B cell (primary cell): ENCODE results near the gene ACBD4. TPM values are rescaled to one million over a fixed set of nuclear protein-coding genes. Genes with fewer than 3 reads are reported as not detected.

Experiments used
- ATAC-seq: fragments of 200-7000 bp; cut with Tn5 transposase; one replicate; pipeline ENCODE4 v1.10.0; 2021; ENCODE audit warnings: low read depth, mild to moderate bottlenecking, moderate number of reproducible peaks, moderate library complexity
- CTCF ChIA-PET: fragments of 350-600 bp; sonication (Branson Sonifier 250); formaldehyde crosslinking; loops from one replicate; lab custom pipeline; 2021; ENCODE audit warnings: antibody characterized with exemption, inconsistent platforms; lab: Charles Lee
- POLR2A ChIA-PET: fragments of 350-600 bp; sonication (Branson Sonifier 250); formaldehyde crosslinking; loops from one replicate; lab custom pipeline; 2021; ENCODE audit warnings: antibody characterized with exemption; lab: Charles Lee
- DNase-seq: peaks from one replicate; pipeline ENCODE4 v3.0.0; 2013
- H2AFZ ChIP-seq: 2 replicates; pipeline ENCODE4 v1.6.1; 2012; ENCODE audit warnings: mild to moderate bottlenecking, low read depth, low read length; ENCODE audit not compliant: insufficient read depth, poor library complexity, severe bottlenecking
- H3K27ac ChIP-seq, 2 donors: 1 replicate in 1 of 2; 2 replicates in 1 of 2; pipeline ENCODE4 v1.5.1; 2012 to 2013; ENCODE audit warnings: low read length in 2 of 2, mild to moderate bottlenecking in 2 of 2, moderate library complexity in 1 of 2
- H3K27me3 ChIP-seq, 4 experiments: fragments of 200-600 bp in 1 of 4; sonication (generic) in 1 of 4; replicated peaks in 1 of 4; 1 replicate in 2 of 4; 2 replicates in 2 of 4; pipeline versions ENCODE4 v1.6.1 to v1.7.0; 2013 to 2016; ENCODE audit warnings: low read length in 3 of 4, mild to moderate bottlenecking in 2 of 4, mixed read lengths in 1 of 4, moderate library complexity in 1 of 4; ENCODE audit not compliant: insufficient read depth in 4 of 4, control insufficient read depth in 3 of 4; ENCODE audit errors: control extremely low read depth in 1 of 4
- H3K36me3 ChIP-seq, 2 experiments: replicated peaks in 1 of 2; 1 replicate in 1 of 2; 2 replicates in 1 of 2; pipeline versions ENCODE4 v1.6.1 to v1.7.1; 2013; ENCODE audit warnings: low read length in 1 of 2; ENCODE audit not compliant: insufficient read depth in 2 of 2, control insufficient read depth in 1 of 2; ENCODE audit errors: control extremely low read depth in 1 of 2, extremely low read depth in 1 of 2
- H3K4me1 ChIP-seq, 2 donors: fragments of 200-600 bp in 1 of 2; sonication (generic) in 1 of 2; 1 replicate in 1 of 2; 2 replicates in 1 of 2; pipeline versions ENCODE4 v1.5.1 to v1.6.1; 2013 to 2017; ENCODE audit warnings: low read length in 2 of 2; ENCODE audit not compliant: control insufficient read depth in 2 of 2, insufficient read depth in 2 of 2
- H3K4me2 ChIP-seq: replicated peaks from 2 replicates; pipeline ENCODE3; 2012; ENCODE audit warnings: mild to moderate bottlenecking, low read depth, low read length; ENCODE audit not compliant: poor library complexity, severe bottlenecking
- H3K4me3 ChIP-seq, 5 experiments: fragments of 200-600 bp in 1 of 5; sonication (generic) in 1 of 5; 1 replicate in 3 of 5; 2 replicates in 2 of 5; pipeline versions ENCODE4 v1.5.1 to v1.7.0; 2011 to 2016; ENCODE audit warnings: low read length in 4 of 5, mild to moderate bottlenecking in 4 of 5, low read depth in 2 of 5, control low read depth in 1 of 5, moderate library complexity in 1 of 5; ENCODE audit not compliant: insufficient read depth in 1 of 5; ENCODE audit errors: control extremely low read depth in 1 of 5, extremely low read depth in 1 of 5
- H3K79me2 ChIP-seq: fragments of 200-600 bp; sonication (generic); one replicate; pipeline ENCODE4 v1.6.0; 2016; ENCODE audit warnings: low read length; ENCODE audit not compliant: control insufficient read depth, insufficient read depth
- H3K9ac ChIP-seq: fragments of 200-600 bp; sonication (generic); 2 replicates; pipeline ENCODE4 v1.6.1; 2017; ENCODE audit warnings: mild to moderate bottlenecking, low read length, moderate library complexity
- H3K9me3 ChIP-seq, 3 donors: one replicate each; pipeline versions ENCODE4 v1.6.1 to v1.7.1; 2013; ENCODE audit warnings: low read length in 2 of 3; ENCODE audit not compliant: control insufficient read depth in 2 of 3, insufficient read depth in 1 of 3; ENCODE audit errors: control extremely low read depth in 1 of 3
- H4K20me1 ChIP-seq: 2 replicates; pipeline ENCODE4 v1.6.0; 2012; ENCODE audit warnings: mild to moderate bottlenecking, low read length; ENCODE audit not compliant: insufficient read depth, control insufficient read depth, poor library complexity, severe bottlenecking
- H3K27ac Mint-ChIP-seq: one replicate; pipeline ENCODE4 v1.8.0; 2021; ENCODE audit warnings: mixed read lengths
- H3K27me3 Mint-ChIP-seq: one replicate; pipeline ENCODE4 v1.8.0; 2021; ENCODE audit warnings: mixed read lengths
- H3K4me1 Mint-ChIP-seq: one replicate; pipeline ENCODE4 v1.8.0; 2021; ENCODE audit warnings: mixed read lengths
- H3K4me3 Mint-ChIP-seq: one replicate; pipeline ENCODE4 v1.8.0; 2021; ENCODE audit warnings: mixed read lengths
- H3K9me3 Mint-ChIP-seq: one replicate; pipeline ENCODE4 v1.8.0; 2022; ENCODE audit warnings: mixed read lengths; ENCODE audit not compliant: insufficient read depth
- EZH2 ChIP-seq: IDR thresholded peaks from 2 replicates; pipeline ENCODE4 v1.6.1; 2012; ENCODE audit warnings: borderline replicate concordance, low read depth, mild to moderate bottlenecking, moderate library complexity, low read length; ENCODE audit not compliant: insufficient read depth, poor library complexity, severe bottlenecking
- WGBS: methylation state at CpG from one replicate; pipeline ENCODE4 v1.1.5; 2013; ENCODE audit warnings: missing lambda C conversion rate; ENCODE audit not compliant: insufficient coverage; 5-methylcytosine and 5-hydroxymethylcytosine counted together
- intact Hi-C: fragments of 100-400 bp; cut with micrococcal nuclease; formaldehyde crosslinking; loops from one replicate; pipeline ENCODE4 v1.10.0; 2022
- polyA plus RNA-seq: library from polyadenylated mRNA; depleted of rRNA; stranded (reverse); fragments of >200 nt; gene quantifications from 2 replicates; pipeline ENCODE4 v1.2.3, GENCODE V29; 2012
- total RNA-seq, 2 donors: library from RNA; stranded (reverse); fragments of 120-200 nt in 1 of 2; gene quantifications; 1 replicate in 1 of 2; 2 replicates in 1 of 2; pipeline versions ENCODE4 v1.2.3 to v1.2.4, GENCODE V29; 2013 to 2022
- TF ChIP-seq, protein P1 (sequence below): fragments of 200-600 bp; IDR thresholded peaks from one replicate; pipeline ENCODE4 v1.8.0; 2022; ENCODE audit warnings: antibody characterized with exemption, mild to moderate bottlenecking

ACBD4 gene
- total and polyA plus RNA-seq, 2 donors (not counting 1 experiment from before 2014, with no cell fraction given), result 36.8 to 39.4 TPM

DNA sequence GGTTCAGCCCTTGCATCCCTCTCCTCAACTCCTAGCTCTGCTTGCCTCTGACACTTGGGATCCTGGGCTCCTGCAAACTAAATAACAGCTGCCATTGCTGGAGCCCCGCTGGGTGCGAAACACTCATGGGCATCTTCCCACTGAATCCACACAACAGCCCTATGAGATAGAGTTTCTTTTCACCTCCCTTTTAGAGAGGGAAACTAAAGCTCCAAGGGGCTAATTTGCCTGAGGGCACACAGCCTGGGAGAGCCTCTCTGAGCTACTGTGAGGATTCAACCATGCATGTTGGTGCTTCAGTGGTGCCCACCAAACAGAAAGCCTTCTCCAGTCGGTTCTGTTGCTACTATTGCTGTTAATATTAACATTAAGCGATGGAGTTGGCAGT is 4.0 kb downstream of the ACBD4 start:
- Histone ChIP-seq H2AFZ (no peak overlapping the region), H3K36me3 (peaks cover 0 to 12% of the 10 kb centered on the region in 2 experiments), H3K9ac (no peak overlapping the region), H3K27me3 (no peaks in the 10 kb centered on the region), H3K79me2 (peaks cover 18% of the 10 kb centered on the region), H3K9me3 (no peaks in the 10 kb centered on the region), H3K4me3 (no peak overlapping the region), H3K27ac (no peak overlapping the region), H3K4me2 (no peak overlapping the region), H4K20me1 (no peaks in the 10 kb centered on the region), H3K4me1 (peaks cover 17 to 32% of the 10 kb centered on the region in 2 donors)
- no peaks in the 10 kb centered on the region for H3K27me3 Mint-ChIP-seq
- no peak overlapping the region for H3K27ac Mint-ChIP-seq
- H3K4me1 Mint-ChIP-seq, result peaks cover 28% of the 10 kb centered on the region
- H3K4me3 Mint-ChIP-seq, result no peak overlapping the region
- 100% methylated on average over 1 of the region's 4 CpGs for WGBS
- no peak for ATAC-seq
- TF ChIP-seq, protein P1, sequence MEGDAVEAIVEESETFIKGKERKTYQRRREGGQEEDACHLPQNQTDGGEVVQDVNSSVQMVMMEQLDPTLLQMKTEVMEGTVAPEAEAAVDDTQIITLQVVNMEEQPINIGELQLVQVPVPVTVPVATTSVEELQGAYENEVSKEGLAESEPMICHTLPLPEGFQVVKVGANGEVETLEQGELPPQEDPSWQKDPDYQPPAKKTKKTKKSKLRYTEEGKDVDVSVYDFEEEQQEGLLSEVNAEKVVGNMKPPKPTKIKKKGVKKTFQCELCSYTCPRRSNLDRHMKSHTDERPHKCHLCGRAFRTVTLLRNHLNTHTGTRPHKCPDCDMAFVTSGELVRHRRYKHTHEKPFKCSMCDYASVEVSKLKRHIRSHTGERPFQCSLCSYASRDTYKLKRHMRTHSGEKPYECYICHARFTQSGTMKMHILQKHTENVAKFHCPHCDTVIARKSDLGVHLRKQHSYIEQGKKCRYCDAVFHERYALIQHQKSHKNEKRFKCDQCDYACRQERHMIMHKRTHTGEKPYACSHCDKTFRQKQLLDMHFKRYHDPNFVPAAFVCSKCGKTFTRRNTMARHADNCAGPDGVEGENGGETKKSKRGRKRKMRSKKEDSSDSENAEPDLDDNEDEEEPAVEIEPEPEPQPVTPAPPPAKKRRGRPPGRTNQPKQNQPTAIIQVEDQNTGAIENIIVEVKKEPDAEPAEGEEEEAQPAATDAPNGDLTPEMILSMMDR, result no peak
- no peak for TF ChIP-seq EZH2
- H3K9me3 Mint-ChIP-seq, result no peaks in the 10 kb centered on the region
- intact Hi-C loops, result no loop called here
- ChIA-PET POLR2A (no interaction called here), CTCF (interaction anchor here (0.9 to 10.2 kb wide), 3 partner anchors 11 to 59 kb away, joined by 4 to 233 read pairs (median 23); partner anchors contain the start of gene HEXIM1)
- no peak for DNase-seq

- WGBS, result 82% methylated on average over 9 of the region's 13 CpGs
- H3K27ac Mint-ChIP-seq, result peak overlapping the region; percentile 90
- H3K4me3 Mint-ChIP-seq, result peak overlapping the region; percentile 86
- H3K9me3 Mint-ChIP-seq, result no peaks in the 10 kb centered on the region
- ChIA-PET POLR2A (interaction anchor here (0.7 to 1.5 kb wide), 3 partner anchors 9 to 147 kb away, joined by 4 to 5 read pairs (median 4); no protein-coding TSS in a partner anchor), CTCF (interaction anchor here (0.7 to 1.3 kb wide), 2 partner anchors 9 to 55 kb away, joined by 4 read pairs; no protein-coding TSS in a partner anchor)
- no peaks in the 10 kb centered on the region for H3K27me3 Mint-ChIP-seq
- H3K4me3 ChIP-seq, result peak overlapping the region in 4 of 5 experiments; percentile 55 to 58 (median 57)
- H2AFZ ChIP-seq, result peak overlapping the region; percentile 81
- no peak for DNase-seq
- H3K27me3 ChIP-seq, result no peaks in the 10 kb centered on the region
- H3K4me1 ChIP-seq, result peaks cover 23 to 42% of the 10 kb centered on the region in 2 donors
- peak overlapping the region; percentile 59 to 81 for H3K27ac ChIP-seq
- peaks cover 0 to 3% (median 0%) of the 10 kb centered on the region in 3 donors for H3K9me3 ChIP-seq
- TF ChIP-seq, protein P1, result no peak
- TF ChIP-seq EZH2, result no peak
- H3K36me3 ChIP-seq, result peaks cover 0 to 5% of the 10 kb centered on the region in 2 experiments
- peaks cover 37% of the 10 kb centered on the region for H3K4me1 Mint-ChIP-seq
- intact Hi-C loops, result no loop called here
- no peaks in the 10 kb centered on the region for H4K20me1 ChIP-seq
- no peak for ATAC-seq
- peaks cover 6% of the 10 kb centered on the region for H3K79me2 ChIP-seq
- peak overlapping the region; percentile 66 for H3K9ac ChIP-seq
- H3K4me2 ChIP-seq, result peak overlapping the region; percentile 96
Measured at GRCh38 chr17:45143094-45143670, 7.7 kb downstream of the ACBD4 start.
